Fibroblast of lung (primary cell): ENCODE data around the gene SERPINB10. TPM values are rescaled to one million over a fixed set of nuclear protein-coding genes. Genes with fewer than 3 reads are reported as not detected.

ENCODE experiments used
- DNase-seq, 2 donors: peaks; one replicate each; pipeline versions ENCODE4 v3.0.0 to v3.0.0-alpha.2; 2010; ENCODE audit warnings: low read depth in 2 of 2
- H2AFZ ChIP-seq: 2 replicates; pipeline ENCODE4 v1.5.1; 2012; ENCODE audit warnings: low read length, control low read depth, inconsistent platforms
- H3K27ac ChIP-seq: 2 replicates; pipeline ENCODE4 v1.5.1; 2011; ENCODE audit warnings: low read length, control low read depth; ENCODE audit not compliant: insufficient read depth
- H3K27me3 ChIP-seq: 2 replicates; pipeline ENCODE4 v1.5.1; 2011; ENCODE audit warnings: mild to moderate bottlenecking, low read length; ENCODE audit not compliant: control insufficient read depth, insufficient read depth
- H3K36me3 ChIP-seq: 2 replicates; pipeline ENCODE4 v1.5.1; 2011; ENCODE audit warnings: low read length; ENCODE audit not compliant: control insufficient read depth, insufficient read depth
- H3K4me1 ChIP-seq: 2 replicates; pipeline ENCODE4 v1.5.1; 2011; ENCODE audit warnings: low read length; ENCODE audit not compliant: control insufficient read depth, insufficient read depth; ENCODE audit errors: extremely low read depth
- H3K4me2 ChIP-seq: 2 replicates; pipeline ENCODE4 v1.5.1; 2011; ENCODE audit warnings: low read length, control low read depth; ENCODE audit not compliant: insufficient read depth; ENCODE audit errors: extremely low read depth
- H3K4me3 ChIP-seq, 4 experiments: fragments of 200-600 bp in 1 of 4; sonication (generic) in 1 of 4; replicated peaks in 1 of 4; 2 replicates each; pipeline ENCODE4 v1.5.1; 2011 to 2016; ENCODE audit warnings: low read length in 4 of 4, low read depth in 3 of 4, mild to moderate bottlenecking in 3 of 4, control low read depth in 2 of 4, inconsistent platforms in 1 of 4, mixed read lengths in 1 of 4; ENCODE audit not compliant: insufficient read depth in 1 of 4; ENCODE audit errors: control extremely low read depth in 1 of 4
- H3K79me2 ChIP-seq: 2 replicates; pipeline ENCODE4 v1.5.1; 2012; ENCODE audit warnings: mild to moderate bottlenecking, low read length, inconsistent platforms; ENCODE audit not compliant: control insufficient read depth, insufficient read depth
- H3K9ac ChIP-seq: 2 replicates; pipeline ENCODE4 v1.5.1; 2011; ENCODE audit warnings: mild to moderate bottlenecking, low read length, control low read depth; ENCODE audit not compliant: insufficient read depth
- H3K9me3 ChIP-seq: 2 replicates; pipeline ENCODE4 v1.5.1; 2012; ENCODE audit warnings: low read depth, low read length; ENCODE audit not compliant: control insufficient read depth, insufficient read depth
- H4K20me1 ChIP-seq: 2 replicates; pipeline ENCODE4 v1.5.1; 2011; ENCODE audit warnings: low read length; ENCODE audit not compliant: control insufficient read depth, insufficient read depth; ENCODE audit errors: extremely low read depth
- CTCF ChIP-seq, 2 donors: IDR thresholded peaks in 1 of 2; conservative IDR thresholded peaks in 1 of 2; 1 replicate in 1 of 2; 2 replicates in 1 of 2; pipeline ENCODE4 v1.5.1; 2011 to 2012; ENCODE audit warnings: low read length in 2 of 2, control low read depth in 1 of 2, inconsistent platforms in 1 of 2, low read depth in 1 of 2, mild to moderate bottlenecking in 1 of 2
- EZH2 ChIP-seq: IDR thresholded peaks from 2 replicates; pipeline ENCODE4 v1.5.1; 2012; ENCODE audit warnings: low read length, control low read depth, mild to moderate bottlenecking; ENCODE audit errors: missing control alignments
- polyA plus RNA-seq, 2 donors: library from polyadenylated mRNA; depleted of rRNA in 1 of 2; stranded (reverse) in 1 of 2; unstranded in 1 of 2; fragments of >200 nt; gene quantifications; 2 replicates each; pipeline ENCODE4 v1.2.1, GENCODE V29; 2011 to 2012; ENCODE audit warnings: missing spikeins in 1 of 2
- total RNA-seq: library from RNA; depleted of rRNA; stranded (reverse); fragments of >200 nt; gene quantifications from 2 replicates; pipeline ENCODE4 v1.2.1, GENCODE V29; 2014

The SERPINB10 gene
- total and polyA plus RNA-seq, 2 donors (not counting 1 experiment from before 2014, with no cell fraction given) = 0.08 TPM; not detected in 1

- Histone ChIP-seq H3K9ac (no peak overlapping the region), H3K79me2 (no peaks in the 10 kb centered on the region), H3K4me2 (no peak overlapping the region)
Measured at GRCh38 chr18:63908858-63909257, 1.1 kb downstream of the SERPINB10 start.

GRCh38 chr18:63909870-63910269 is 2.1 kb downstream of the SERPINB10 start:
- Histone ChIP-seq H3K79me2 (no peaks in the 10 kb centered on the region), H3K4me2 (no peak overlapping the region), H3K27ac (no peak overlapping the region), H3K4me3 (no peak overlapping the region), H2AFZ (no peak overlapping the region), H3K36me3 (no peaks in the 10 kb centered on the region), H3K4me1 (no peaks in the 10 kb centered on the region), H3K9me3 (no peaks in the 10 kb centered on the region), H3K9ac (no peak overlapping the region), H4K20me1 (no peaks in the 10 kb centered on the region), H3K27me3 (no peaks in the 10 kb centered on the region)
- no peak for DNase-seq
- no peak for TF ChIP-seq CTCF (conservative IDR thresholded peaks at IDR 0.05 in 1 of 2, IDR thresholded peaks at IDR 0.05 in 1 of 2; ENCODE audit: low read depth in 1 of 2, low read length in 2 of 2)
- no peak for TF ChIP-seq EZH2

More at GRCh38 chr18:63908858-63909257, 1.1 kb downstream of the SERPINB10 start:
- H3K4me1 ChIP-seq = no peaks in the 10 kb centered on the region
- H3K27me3 ChIP-seq = no peaks in the 10 kb centered on the region
- H3K9me3 ChIP-seq = no peaks in the 10 kb centered on the region
- no peak for TF ChIP-seq EZH2
- TF ChIP-seq CTCF (conservative IDR thresholded peaks at IDR 0.05 in 1 of 2, IDR thresholded peaks at IDR 0.05 in 1 of 2; ENCODE audit: low read depth in 1 of 2, low read length in 2 of 2) = no peak
- H3K27ac ChIP-seq = no peak overlapping the region
- DNase-seq = no peak
- H4K20me1 ChIP-seq = no peaks in the 10 kb centered on the region
- no peaks in the 10 kb centered on the region for H3K36me3 ChIP-seq
- no peak overlapping the region for H3K4me3 ChIP-seq
- H2AFZ ChIP-seq = no peak overlapping the region

- Histone ChIP-seq H3K9ac (no peak overlapping the region), H3K27ac (no peak overlapping the region), H3K4me3 (no peak overlapping the region), H3K9me3 (no peaks in the 10 kb centered on the region), H3K36me3 (no peaks in the 10 kb centered on the region), H3K4me2 (no peak overlapping the region), H3K4me1 (no peaks in the 10 kb centered on the region), H4K20me1 (no peaks in the 10 kb centered on the region), H3K27me3 (no peaks in the 10 kb centered on the region), H3K79me2 (no peaks in the 10 kb centered on the region), H2AFZ (no peak overlapping the region)
- TF ChIP-seq EZH2 = no peak
- TF ChIP-seq CTCF (conservative IDR thresholded peaks at IDR 0.05 in 1 of 2, IDR thresholded peaks at IDR 0.05 in 1 of 2; ENCODE audit: low read depth in 1 of 2, low read length in 2 of 2) = no peak
- no peak for DNase-seq
Measured at GRCh38 chr18:63917817-63918216, 10.1 kb downstream of the SERPINB10 start.
